ENCODE results near the gene SLC39A11.
"Not testable (repeated sequence)": the region's sequence is repeated elsewhere in the genome, so short reads cannot be mapped to it uniquely, and the experiment has no call there.

Gene SLC39A11

GRCh38 chr17:72995008-72995656 lies 97.4 kb downstream of the SLC39A11 start:
- no peak for DNase-seq
- H3K4me3 ChIP-seq (ENCODE audit: low read length) = no peak overlapping the region
- H4K20me1 ChIP-seq (ENCODE audit: insufficient read depth, low read length) = no peaks in the 10 kb centered on the region
- H3K27me3 ChIP-seq (replicated peaks; ENCODE audit: insufficient read depth, low read length) = no peaks in the 10 kb centered on the region
- H3K36me3 ChIP-seq (replicated peaks; ENCODE audit: insufficient read depth, low read length) = no peaks in the 10 kb centered on the region
- H2AFZ ChIP-seq (ENCODE audit: low read length) = no peak overlapping the region
- TF ChIP-seq CTCF (IDR thresholded peaks at IDR 0.05; ENCODE audit: low read length) = no peak
- no peak for TF ChIP-seq EZH2phosphoT487 (IDR thresholded peaks at IDR 0.05; ENCODE audit: low read length)
- TF ChIP-seq EZH2 (optimal IDR thresholded peaks at IDR 0.05; ENCODE audit: low read depth, low read length) = no peak
- no peaks in the 10 kb centered on the region for H3K9me2 ChIP-seq (replicated peaks; ENCODE audit: insufficient read depth, low read length)
- no peak overlapping the region for H3K4me2 ChIP-seq (ENCODE audit: low read depth, low read length)
- no peaks in the 10 kb centered on the region for H3K4me1 ChIP-seq (ENCODE audit: low read length)
- no peaks in the 10 kb centered on the region for H3F3A ChIP-seq (ENCODE audit: insufficient read depth, low read length)
- no peaks in the 10 kb centered on the region for H3K79me2 ChIP-seq (ENCODE audit: low read length)
- H3K27ac ChIP-seq (ENCODE audit: low read length) = no peak overlapping the region
- H3K9ac ChIP-seq (ENCODE audit: low read length) = no peak overlapping the region
- no peaks in the 10 kb centered on the region for H3K9me3 ChIP-seq (replicated peaks; ENCODE audit: insufficient read depth, low read length)

- not testable (repeated sequence) for DNase-seq; H3K4me3 ChIP-seq (ENCODE audit: low read length); H3K27ac ChIP-seq (ENCODE audit: low read length); H2AFZ ChIP-seq (ENCODE audit: low read length); H3K9me2 ChIP-seq (replicated peaks; ENCODE audit: insufficient read depth, low read length); H3K27me3 ChIP-seq (replicated peaks; ENCODE audit: insufficient read depth, low read length); H3K79me2 ChIP-seq (ENCODE audit: low read length); H3K36me3 ChIP-seq (replicated peaks; ENCODE audit: insufficient read depth, low read length); H3K4me1 ChIP-seq (ENCODE audit: low read length); H3F3A ChIP-seq (ENCODE audit: insufficient read depth, low read length); H3K9ac ChIP-seq (ENCODE audit: low read length); H3K4me2 ChIP-seq (ENCODE audit: low read depth, low read length); H3K9me3 ChIP-seq (replicated peaks; ENCODE audit: insufficient read depth, low read length); H4K20me1 ChIP-seq (ENCODE audit: insufficient read depth, low read length)
These were observed 99.6 kb downstream of the SLC39A11 start for GRCh38 chr17:72992783-72993467.

- no peak for DNase-seq
- TF ChIP-seq EZH2 (optimal IDR thresholded peaks at IDR 0.05; ENCODE audit: low read depth, low read length) (no peak), EZH2phosphoT487 (IDR thresholded peaks at IDR 0.05; ENCODE audit: low read length) (no peak), CTCF (IDR thresholded peaks at IDR 0.05; ENCODE audit: low read length) (no peak)
- H3K9ac ChIP-seq (ENCODE audit: low read length) = no peak overlapping the region
- no peaks in the 10 kb centered on the region for H3K9me3 ChIP-seq (replicated peaks; ENCODE audit: insufficient read depth, low read length)
- no peak overlapping the region for H3K4me2 ChIP-seq (ENCODE audit: low read depth, low read length)
- H3K4me3 ChIP-seq (ENCODE audit: low read length) = no peak overlapping the region
- H3K4me1 ChIP-seq (ENCODE audit: low read length) = no peaks in the 10 kb centered on the region
- no peaks in the 10 kb centered on the region for H4K20me1 ChIP-seq (ENCODE audit: insufficient read depth, low read length)
- no peaks in the 10 kb centered on the region for H3K36me3 ChIP-seq (replicated peaks; ENCODE audit: insufficient read depth, low read length)
- no peaks in the 10 kb centered on the region for H3K79me2 ChIP-seq (ENCODE audit: low read length)
- H2AFZ ChIP-seq (ENCODE audit: low read length) = no peak overlapping the region
- no peaks in the 10 kb centered on the region for H3K9me2 ChIP-seq (replicated peaks; ENCODE audit: insufficient read depth, low read length)
- H3K27ac ChIP-seq (ENCODE audit: low read length) = no peak overlapping the region
- H3K27me3 ChIP-seq (replicated peaks; ENCODE audit: insufficient read depth, low read length) = no peaks in the 10 kb centered on the region
- H3F3A ChIP-seq (ENCODE audit: insufficient read depth, low read length) = no peaks in the 10 kb centered on the region
These were observed 100.8 kb downstream of the SLC39A11 start for GRCh38 chr17:72991651-72992050.

GRCh38 chr17:72989074-72989610 lies 103.3 kb downstream of the SLC39A11 start:
- no peaks in the 10 kb centered on the region for H3K36me3 ChIP-seq (replicated peaks; ENCODE audit: insufficient read depth, low read length)
- H3K79me2 ChIP-seq (ENCODE audit: low read length) = no peaks in the 10 kb centered on the region
- no peak for TF ChIP-seq CTCF (IDR thresholded peaks at IDR 0.05; ENCODE audit: low read length)
- no peak overlapping the region for H3K4me3 ChIP-seq (ENCODE audit: low read length)
- no peaks in the 10 kb centered on the region for H3K4me1 ChIP-seq (ENCODE audit: low read length)
- H3K27me3 ChIP-seq (replicated peaks; ENCODE audit: insufficient read depth, low read length) = no peaks in the 10 kb centered on the region
- H3K9me3 ChIP-seq (replicated peaks; ENCODE audit: insufficient read depth, low read length) = no peaks in the 10 kb centered on the region
- H3K9me2 ChIP-seq (replicated peaks; ENCODE audit: insufficient read depth, low read length) = no peaks in the 10 kb centered on the region
- H3K4me2 ChIP-seq (ENCODE audit: low read depth, low read length) = no peak overlapping the region
- H3K27ac ChIP-seq (ENCODE audit: low read length) = no peak overlapping the region
- no peak for DNase-seq
- H3F3A ChIP-seq (ENCODE audit: insufficient read depth, low read length) = no peaks in the 10 kb centered on the region
- H3K9ac ChIP-seq (ENCODE audit: low read length) = no peak overlapping the region
- no peaks in the 10 kb centered on the region for H4K20me1 ChIP-seq (ENCODE audit: insufficient read depth, low read length)
- H2AFZ ChIP-seq (ENCODE audit: low read length) = no peak overlapping the region

Measured in MM.1S (cell line).